Upper lobe of left lung (tissue), 6 donors: Measurements from ENCODE around the gene CTXN1. TPM values are rescaled to one million over a fixed set of nuclear protein-coding genes. Genes with fewer than 3 reads are reported as not detected.
A peak's percentile ranks its signal among the peaks of the same experiment; 100 is the strongest.

Experiments used
- ATAC-seq, 2 donors: fragments of 200-7000 bp; cut with Tn5 transposase; one replicate each; pipeline ENCODE4 v1.9.1; 2022; ENCODE audit warnings: mild to moderate bottlenecking in 2 of 2, moderate library complexity in 2 of 2; ENCODE audit not compliant: low FRiP score in 2 of 2
- DNase-seq, 2 donors: peaks; one replicate each; pipeline ENCODE4 v3.0.0-alpha.2; 2019 to 2020
- H3K27ac ChIP-seq, 4 donors: fragments of 200-600 bp; sonication (generic); one replicate each; pipeline ENCODE4 v1.5.1; 2016 to 2019
- H3K27me3 ChIP-seq, 4 donors: fragments of 200-600 bp; sonication (generic); one replicate each; pipeline ENCODE4 v1.5.1; 2017 to 2019
- H3K36me3 ChIP-seq, 4 donors: fragments of 200-600 bp; sonication (generic); one replicate each; pipeline ENCODE4 v1.5.1; 2016 to 2019
- H3K4me1 ChIP-seq, 4 donors: fragments of 200-600 bp; sonication (generic); one replicate each; pipeline ENCODE4 v1.5.1; 2018 to 2019
- H3K4me3 ChIP-seq, 4 donors: fragments of 200-600 bp; sonication (generic); one replicate each; pipeline ENCODE4 v1.5.1; 2017 to 2019; ENCODE audit warnings: mild to moderate bottlenecking in 2 of 4, moderate library complexity in 1 of 4
- H3K9me3 ChIP-seq, 4 donors: fragments of 200-600 bp; sonication (generic); one replicate each; pipeline ENCODE4 v1.5.1; 2018 to 2019
- CTCF ChIP-seq, 6 experiments: fragments of 450-650 bp in 4 of 6; fragments of 200-600 bp in 2 of 6; sonication (generic) in 2 of 6; IDR thresholded peaks; one replicate each; pipeline ENCODE4 v1.5.1; 2016 to 2019; ENCODE audit warnings: antibody characterized with exemption in 6 of 6
- EP300 ChIP-seq, 4 donors: sonication (generic); formaldehyde crosslinking; IDR thresholded peaks; one replicate each; pipeline ENCODE4 v1.5.1; 2017; ENCODE audit warnings: antibody characterized with exemption in 4 of 4, control low read depth in 2 of 4
- POLR2A ChIP-seq, 4 donors: fragments of 450-650 bp; IDR thresholded peaks; one replicate each; pipeline ENCODE4 v1.5.1; 2016 to 2017; ENCODE audit warnings: antibody characterized with exemption in 4 of 4, mild to moderate bottlenecking in 2 of 4
- POLR2AphosphoS5 ChIP-seq, 2 donors: sonication (generic); formaldehyde crosslinking; IDR thresholded peaks; one replicate each; pipeline ENCODE4 v1.5.1; 2017; ENCODE audit warnings: antibody characterized with exemption in 2 of 2
- WGBS, 2 donors: methylation state at CpG; one replicate each; pipeline ENCODE4 v1.1.5; 2017 to 2018; 5-methylcytosine and 5-hydroxymethylcytosine counted together
- total RNA-seq, 6 donors: library from RNA; depleted of rRNA in 4 of 6; stranded (reverse); fragments of >200 nt in 4 of 6; gene quantifications; one replicate each; pipeline versions ENCODE4 v1.1.0 to v1.2.1, GENCODE V29; 2016 to 2021
- donor health status: DM: no; HTN: no; CAD: no; lungs with moderate emphysema.
- donor health status: DM: no; HTN: yes; CAD: no; lungs with severe emphysema.

Gene CTXN1
- total RNA-seq, 6 donors from 2014 or later: 1.2 to 28.3 (median 13.4) TPM

- no peak for DNase-seq
- no peaks in the 10 kb centered on the region for H3K36me3 ChIP-seq
- H3K9me3 ChIP-seq: no peaks in the 10 kb centered on the region
- H3K4me3 ChIP-seq: peak overlapping the region in 1 of 4 donors; percentile 52
- H3K27me3 ChIP-seq: peaks cover 0 to 8% (median 4%) of the 10 kb centered on the region in 4 donors
- ATAC-seq: no peak
- H3K27ac ChIP-seq: no peak overlapping the region
- TF ChIP-seq POLR2AphosphoS5 (IDR thresholded peaks at IDR 0.05) (no peak), EP300 (IDR thresholded peaks at IDR 0.05) (no peak), POLR2A (IDR thresholded peaks at IDR 0.05) (no peak), CTCF (IDR thresholded peaks at IDR 0.05) (no peak)
- WGBS, 2 donors: 80 to 85% methylated on average over 13 to 16 of the region's 16 CpGs
- peaks cover 0 to 13% (median 9%) of the 10 kb centered on the region in 4 donors for H3K4me1 ChIP-seq
These were observed 38.4 kb downstream of the CTXN1 start for GRCh38 chr19:7887408-7888144.

- H3K27ac ChIP-seq: no peak overlapping the region
- DNase-seq (no peak), ATAC-seq (no peak)
- TF ChIP-seq CTCF (IDR thresholded peaks at IDR 0.05) (no peak), EP300 (IDR thresholded peaks at IDR 0.05) (no peak)
- H3K4me3 ChIP-seq: no peak overlapping the region
- H3K4me1 ChIP-seq: peaks cover 0 to 13% (median 9%) of the 10 kb centered on the region in 4 donors
- H3K36me3 ChIP-seq: no peaks in the 10 kb centered on the region
- WGBS, 2 donors: 85 to 87% methylated on average over 8 of the region's 8 CpGs
- H3K9me3 ChIP-seq: no peaks in the 10 kb centered on the region
- peaks cover 0 to 8% (median 4%) of the 10 kb centered on the region in 4 donors for H3K27me3 ChIP-seq
These were observed 40.1 kb downstream of the CTXN1 start for GRCh38 chr19:7885818-7886217.

- Histone ChIP-seq H3K27me3 (peaks cover 0 to 8% (median 4%) of the 10 kb centered on the region in 4 donors), H3K4me1 (peaks cover 0 to 13% (median 9%) of the 10 kb centered on the region in 4 donors), H3K4me3 (no peak overlapping the region), H3K9me3 (no peaks in the 10 kb centered on the region), H3K27ac (no peak overlapping the region), H3K36me3 (no peaks in the 10 kb centered on the region)
- TF ChIP-seq CTCF (IDR thresholded peaks at IDR 0.05) (no peak), POLR2A (IDR thresholded peaks at IDR 0.05) (no peak), POLR2AphosphoS5 (IDR thresholded peaks at IDR 0.05) (no peak), EP300 (IDR thresholded peaks at IDR 0.05) (no peak)
- no peak for DNase-seq
- ATAC-seq: no peak
- 66 to 87% methylated on average over 2 of the region's 2 CpGs for WGBS, 2 donors
These were observed 42.0 kb downstream of the CTXN1 start for GRCh38 chr19:7883796-7884570.

GRCh38 chr19:7883105-7883504, 42.8 kb downstream of the CTXN1 start:
- DNase-seq (no peak), ATAC-seq (no peak)
- no peaks in the 10 kb centered on the region for H3K36me3 ChIP-seq
- no peak overlapping the region for H3K4me3 ChIP-seq
- no peak for TF ChIP-seq EP300 (IDR thresholded peaks at IDR 0.05)
- TF ChIP-seq POLR2AphosphoS5 (IDR thresholded peaks at IDR 0.05): no peak
- TF ChIP-seq CTCF (IDR thresholded peaks at IDR 0.05): no peak
- no peak for TF ChIP-seq POLR2A (IDR thresholded peaks at IDR 0.05)
- H3K4me1 ChIP-seq: peaks cover 0 to 6% (median 2%) of the 10 kb centered on the region in 4 donors
- no peak overlapping the region for H3K27ac ChIP-seq
- 91 to 94% methylated on average over 2 to 4 of the region's 4 CpGs for WGBS, 2 donors
- H3K9me3 ChIP-seq: no peaks in the 10 kb centered on the region
- H3K27me3 ChIP-seq: peaks cover 0 to 2% (median under 1%) of the 10 kb centered on the region in 4 donors
